NB4 (cell line): Measurements from ENCODE around the gene MAD1L1.

Experiments
- DNase-seq: peaks from one replicate; pipeline ENCODE4 v3.0.0; 2010; ENCODE audit warnings: low read depth
- H3K4me3 ChIP-seq: one replicate; pipeline ENCODE4 v1.5.1; 2011; ENCODE audit warnings: mild to moderate bottlenecking, low read depth, low read length, moderate library complexity
- CTCF ChIP-seq: IDR thresholded peaks from one replicate; pipeline ENCODE4 v1.5.1; 2012; ENCODE audit warnings: low read depth, low read length
- MAX ChIP-seq: IDR thresholded peaks from 2 replicates; pipeline ENCODE4 v1.6.1; 2011; ENCODE audit warnings: low read depth, low read length
- MYC ChIP-seq: IDR thresholded peaks from 2 replicates; pipeline ENCODE4 v1.6.1; 2011; ENCODE audit warnings: low read depth, low read length
- POLR2A ChIP-seq: IDR thresholded peaks from 2 replicates; pipeline ENCODE4 v1.6.1; 2011; ENCODE audit warnings: mild to moderate bottlenecking; ENCODE audit not compliant: insufficient read length; ENCODE audit errors: extremely low read depth

Gene MAD1L1

GRCh38 chr7:2143450-2143849, 89.3 kb downstream of the MAD1L1 start:
- no peak overlapping the region for H3K4me3 ChIP-seq
- no peak for TF ChIP-seq CTCF
- TF ChIP-seq MYC, result no peak
- no peak for TF ChIP-seq POLR2A
- TF ChIP-seq MAX, result no peak
- DNase-seq, result no peak

GRCh38 chr7:2142386-2142785, 90.4 kb downstream of the MAD1L1 start:
- TF ChIP-seq POLR2A (no peak), CTCF (no peak), MYC (no peak), MAX (no peak)
- no peak for DNase-seq
- no peak overlapping the region for H3K4me3 ChIP-seq

GRCh38 chr7:2141651-2142050, 91.1 kb downstream of the MAD1L1 start:
- DNase-seq, result no peak
- TF ChIP-seq CTCF, result no peak
- no peak for TF ChIP-seq MAX
- TF ChIP-seq POLR2A, result no peak
- no peak for TF ChIP-seq MYC
- H3K4me3 ChIP-seq, result no peak overlapping the region

GRCh38 chr7:2141021-2141410, 91.7 kb downstream of the MAD1L1 start:
- no peak for TF ChIP-seq CTCF
- TF ChIP-seq POLR2A, result no peak
- TF ChIP-seq MYC, result no peak
- no peak for TF ChIP-seq MAX
- no peak overlapping the region for H3K4me3 ChIP-seq
- DNase-seq, result no peak

- no peak for TF ChIP-seq POLR2A
- TF ChIP-seq MYC, result no peak
- TF ChIP-seq CTCF, result no peak
- TF ChIP-seq MAX, result no peak
- no peak overlapping the region for H3K4me3 ChIP-seq
- DNase-seq, result no peak
These were observed 92.3 kb downstream of the MAD1L1 start for GRCh38 chr7:2140216-2141020.
